GM21423 (cell line): ENCODE results near the gene GALNT16.

Experiments
- ATAC-seq: cut with Tn5 transposase; IDR thresholded peaks from one replicate; pipeline ENCODE4 v1.9.1; 2021; ENCODE audit warnings: mild to moderate bottlenecking, moderate library complexity; ENCODE audit not compliant: unreplicated experiment

The GALNT16 gene

GRCh38 chr14:69333791-69334337 lies 73.9 kb downstream of the GALNT16 start:
- no peak for ATAC-seq

GRCh38 chr14:69334576-69334975 lies 74.6 kb downstream of the GALNT16 start:
- no peak for ATAC-seq

GRCh38 chr14:69335371-69335771 lies 75.4 kb downstream of the GALNT16 start:
- no peak for ATAC-seq

- ATAC-seq = no peak
These were observed 78.0 kb downstream of the GALNT16 start for GRCh38 chr14:69337984-69338383.

GRCh38 chr14:69339426-69339825 lies 79.5 kb downstream of the GALNT16 start:
- ATAC-seq = no peak

- ATAC-seq = no peak
These were observed 83.1 kb downstream of the GALNT16 start for GRCh38 chr14:69342928-69343525.

- ATAC-seq = no peak
These were observed 84.2 kb downstream of the GALNT16 start for GRCh38 chr14:69344171-69344570.

GRCh38 chr14:69345402-69345801 lies 85.4 kb downstream of the GALNT16 start:
- no peak for ATAC-seq

- ATAC-seq = no peak
These were observed 86.8 kb downstream of the GALNT16 start for GRCh38 chr14:69346710-69347109.

- ATAC-seq = no peak
These were observed 89.3 kb downstream of the GALNT16 start for GRCh38 chr14:69349091-69349777.

GRCh38 chr14:69350892-69351291 lies 90.9 kb downstream of the GALNT16 start:
- ATAC-seq = no peak

GRCh38 chr14:69351385-69351784 lies 91.4 kb downstream of the GALNT16 start:
- no peak for ATAC-seq

- ATAC-seq = no peak
These were observed 92.0 kb downstream of the GALNT16 start for GRCh38 chr14:69351911-69352310.

- ATAC-seq = no peak
These were observed 93.2 kb downstream of the GALNT16 start for GRCh38 chr14:69353168-69353567.

GRCh38 chr14:69354383-69355153 lies 94.6 kb downstream of the GALNT16 start:
- peak; percentile 90 for ATAC-seq

GRCh38 chr14:69355154-69355597 lies 95.2 kb downstream of the GALNT16 start:
- no peak for ATAC-seq

- ATAC-seq = no peak
These were observed 95.8 kb downstream of the GALNT16 start for GRCh38 chr14:69355607-69356281.

GRCh38 chr14:69356903-69357543 lies 97.1 kb downstream of the GALNT16 start:
- ATAC-seq = no peak

- no peak for ATAC-seq
These were observed 97.7 kb downstream of the GALNT16 start for GRCh38 chr14:69357544-69358200.
